DND-41 (cell line): ENCODE results near the gene CLMN.

Experiments used
- EZH2 ChIP-seq: IDR thresholded peaks from 3 replicates; pipeline ENCODE4 v1.6.1; 2012; ENCODE audit warnings: borderline replicate concordance, low read depth, mild to moderate bottlenecking, moderate library complexity, low read length, inconsistent platforms; ENCODE audit not compliant: severe bottlenecking
- TF ChIP-seq, protein P1 (sequence below): IDR thresholded peaks from 2 replicates; pipeline ENCODE4 v1.5.1; 2012; ENCODE audit warnings: borderline replicate concordance, low read length, moderate library complexity, mild to moderate bottlenecking; ENCODE audit not compliant: poor library complexity, severe bottlenecking; ENCODE audit errors: extremely low read depth

GRCh38 chr14:95305145-95305544 is 14.6 kb downstream of the CLMN start:
- TF ChIP-seq, protein P1, sequence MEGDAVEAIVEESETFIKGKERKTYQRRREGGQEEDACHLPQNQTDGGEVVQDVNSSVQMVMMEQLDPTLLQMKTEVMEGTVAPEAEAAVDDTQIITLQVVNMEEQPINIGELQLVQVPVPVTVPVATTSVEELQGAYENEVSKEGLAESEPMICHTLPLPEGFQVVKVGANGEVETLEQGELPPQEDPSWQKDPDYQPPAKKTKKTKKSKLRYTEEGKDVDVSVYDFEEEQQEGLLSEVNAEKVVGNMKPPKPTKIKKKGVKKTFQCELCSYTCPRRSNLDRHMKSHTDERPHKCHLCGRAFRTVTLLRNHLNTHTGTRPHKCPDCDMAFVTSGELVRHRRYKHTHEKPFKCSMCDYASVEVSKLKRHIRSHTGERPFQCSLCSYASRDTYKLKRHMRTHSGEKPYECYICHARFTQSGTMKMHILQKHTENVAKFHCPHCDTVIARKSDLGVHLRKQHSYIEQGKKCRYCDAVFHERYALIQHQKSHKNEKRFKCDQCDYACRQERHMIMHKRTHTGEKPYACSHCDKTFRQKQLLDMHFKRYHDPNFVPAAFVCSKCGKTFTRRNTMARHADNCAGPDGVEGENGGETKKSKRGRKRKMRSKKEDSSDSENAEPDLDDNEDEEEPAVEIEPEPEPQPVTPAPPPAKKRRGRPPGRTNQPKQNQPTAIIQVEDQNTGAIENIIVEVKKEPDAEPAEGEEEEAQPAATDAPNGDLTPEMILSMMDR, result no peak
- no peak for TF ChIP-seq EZH2
